Upper lobe of left lung (tissue), 4 donors: ENCODE results near the gene MSI2.

Source experiments
- CTCF ChIP-seq, 6 experiments: fragments of 450-650 bp in 4 of 6; fragments of 200-600 bp in 2 of 6; sonication (generic) in 2 of 6; IDR thresholded peaks; one replicate each; pipeline ENCODE4 v1.5.1; 2016 to 2019; ENCODE audit warnings: antibody characterized with exemption in 6 of 6
- EP300 ChIP-seq, 4 donors: sonication (generic); formaldehyde crosslinking; IDR thresholded peaks; one replicate each; pipeline ENCODE4 v1.5.1; 2017; ENCODE audit warnings: antibody characterized with exemption in 4 of 4, control low read depth in 2 of 4
- POLR2A ChIP-seq, 4 donors: fragments of 450-650 bp; IDR thresholded peaks; one replicate each; pipeline ENCODE4 v1.5.1; 2016 to 2017; ENCODE audit warnings: antibody characterized with exemption in 4 of 4, mild to moderate bottlenecking in 2 of 4
- POLR2AphosphoS5 ChIP-seq, 2 donors: sonication (generic); formaldehyde crosslinking; IDR thresholded peaks; one replicate each; pipeline ENCODE4 v1.5.1; 2017; ENCODE audit warnings: antibody characterized with exemption in 2 of 2

GRCh38 chr17:57636985-57637665 lies 380.8 kb downstream of the MSI2 start:
- TF ChIP-seq CTCF (IDR thresholded peaks at IDR 0.05) (no peak), POLR2AphosphoS5 (IDR thresholded peaks at IDR 0.05) (no peak), EP300 (IDR thresholded peaks at IDR 0.05) (no peak), POLR2A (IDR thresholded peaks at IDR 0.05) (no peak)
